ENCODE measurements around the gene CAPRIN1.

CAPRIN1 gene

GRCh38 chr11:34051349-34052035, at the start of gene CAPRIN1:
Gene CAPRIN1, plus strand, starts transcription at chr11:34051731. Its CDS starts 690 bp downstream, at chr11:34052421.
- peak; percentile 77 for TF ChIP-seq POLR2A (IDR thresholded peaks at IDR 0.05; ENCODE audit: low read length)
- TF ChIP-seq GATA1 (IDR thresholded peaks at IDR 0.05; ENCODE audit: low read depth, low read length) = no peak
- peak; percentile 94 to 95 for DNase-seq

- TF ChIP-seq GATA1 (IDR thresholded peaks at IDR 0.05; ENCODE audit: low read depth, low read length) (no peak), POLR2A (IDR thresholded peaks at IDR 0.05; ENCODE audit: low read length) (no peak)
- no peak for DNase-seq
Observed at GRCh38 chr11:34002420-34002819, 49.1 kb upstream of the CAPRIN1 start.

GRCh38 chr11:34004236-34004635, 47.3 kb upstream of the CAPRIN1 start:
- DNase-seq = no peak
- no peak for TF ChIP-seq POLR2A (IDR thresholded peaks at IDR 0.05; ENCODE audit: low read length)
- no peak for TF ChIP-seq GATA1 (IDR thresholded peaks at IDR 0.05; ENCODE audit: low read depth, low read length)

GRCh38 chr11:34006876-34007275, 44.7 kb upstream of the CAPRIN1 start:
- TF ChIP-seq GATA1 (IDR thresholded peaks at IDR 0.05; ENCODE audit: low read depth, low read length) = no peak
- TF ChIP-seq POLR2A (IDR thresholded peaks at IDR 0.05; ENCODE audit: low read length) = no peak
- DNase-seq = no peak

GRCh38 chr11:34012734-34013133, 38.8 kb upstream of the CAPRIN1 start:
- no peak for DNase-seq
- TF ChIP-seq GATA1 (IDR thresholded peaks at IDR 0.05; ENCODE audit: low read depth, low read length) (no peak), POLR2A (IDR thresholded peaks at IDR 0.05; ENCODE audit: low read length) (no peak)

- no peak for TF ChIP-seq GATA1 (IDR thresholded peaks at IDR 0.05; ENCODE audit: low read depth, low read length)
- no peak for TF ChIP-seq POLR2A (IDR thresholded peaks at IDR 0.05; ENCODE audit: low read length)
- no peak for DNase-seq
Observed at GRCh38 chr11:34013898-34014571, 37.5 kb upstream of the CAPRIN1 start.

- DNase-seq = no peak
- TF ChIP-seq GATA1 (IDR thresholded peaks at IDR 0.05; ENCODE audit: low read depth, low read length) (no peak), POLR2A (IDR thresholded peaks at IDR 0.05; ENCODE audit: low read length) (no peak)
Observed at GRCh38 chr11:34021977-34022735, 29.4 kb upstream of the CAPRIN1 start.

- TF ChIP-seq POLR2A (IDR thresholded peaks at IDR 0.05; ENCODE audit: low read length) = no peak
- TF ChIP-seq GATA1 (IDR thresholded peaks at IDR 0.05; ENCODE audit: low read depth, low read length) = no peak
- DNase-seq = no peak
Observed at GRCh38 chr11:34026432-34026831, 25.1 kb upstream of the CAPRIN1 start.

GRCh38 chr11:34027516-34028408, 23.8 kb upstream of the CAPRIN1 start:
- DNase-seq = no peak
- TF ChIP-seq POLR2A (IDR thresholded peaks at IDR 0.05; ENCODE audit: low read length) (no peak), GATA1 (IDR thresholded peaks at IDR 0.05; ENCODE audit: low read depth, low read length) (no peak)

- TF ChIP-seq POLR2A (IDR thresholded peaks at IDR 0.05; ENCODE audit: low read length) (no peak), GATA1 (IDR thresholded peaks at IDR 0.05; ENCODE audit: low read depth, low read length) (no peak)
- no peak for DNase-seq
Observed at GRCh38 chr11:34028425-34028824, 23.1 kb upstream of the CAPRIN1 start.

- no peak for DNase-seq
- TF ChIP-seq POLR2A (IDR thresholded peaks at IDR 0.05; ENCODE audit: low read length) = no peak
- TF ChIP-seq GATA1 (IDR thresholded peaks at IDR 0.05; ENCODE audit: low read depth, low read length) = no peak
Observed at GRCh38 chr11:34029176-34029575, 22.4 kb upstream of the CAPRIN1 start.

- no peak for DNase-seq
- no peak for TF ChIP-seq GATA1 (IDR thresholded peaks at IDR 0.05; ENCODE audit: low read depth, low read length)
- TF ChIP-seq POLR2A (IDR thresholded peaks at IDR 0.05; ENCODE audit: low read length) = no peak
Observed at GRCh38 chr11:34030382-34030781, 21.1 kb upstream of the CAPRIN1 start.

GRCh38 chr11:34033399-34033798, 18.1 kb upstream of the CAPRIN1 start:
- TF ChIP-seq GATA1 (IDR thresholded peaks at IDR 0.05; ENCODE audit: low read depth, low read length) (no peak), POLR2A (IDR thresholded peaks at IDR 0.05; ENCODE audit: low read length) (no peak)
- no peak for DNase-seq

Measured in erythroblast (primary cell).